GM19324 (cell line): ENCODE measurements around the gene CDCA4.

Experiments
- ATAC-seq: cut with Tn5 transposase; IDR thresholded peaks from one replicate; pipeline ENCODE4 v1.9.1; 2021; ENCODE audit warnings: mild to moderate bottlenecking, moderate library complexity; ENCODE audit not compliant: unreplicated experiment, low FRiP score

Gene CDCA4

GRCh38 chr14:104968153-104968527 lies 52.7 kb downstream of the CDCA4 start:
- ATAC-seq, result no peak

GRCh38 chr14:104967386-104968152 lies 53.3 kb downstream of the CDCA4 start:
- no peak for ATAC-seq

- ATAC-seq, result no peak
These were observed 53.9 kb downstream of the CDCA4 start for GRCh38 chr14:104966981-104967385.

DNA sequence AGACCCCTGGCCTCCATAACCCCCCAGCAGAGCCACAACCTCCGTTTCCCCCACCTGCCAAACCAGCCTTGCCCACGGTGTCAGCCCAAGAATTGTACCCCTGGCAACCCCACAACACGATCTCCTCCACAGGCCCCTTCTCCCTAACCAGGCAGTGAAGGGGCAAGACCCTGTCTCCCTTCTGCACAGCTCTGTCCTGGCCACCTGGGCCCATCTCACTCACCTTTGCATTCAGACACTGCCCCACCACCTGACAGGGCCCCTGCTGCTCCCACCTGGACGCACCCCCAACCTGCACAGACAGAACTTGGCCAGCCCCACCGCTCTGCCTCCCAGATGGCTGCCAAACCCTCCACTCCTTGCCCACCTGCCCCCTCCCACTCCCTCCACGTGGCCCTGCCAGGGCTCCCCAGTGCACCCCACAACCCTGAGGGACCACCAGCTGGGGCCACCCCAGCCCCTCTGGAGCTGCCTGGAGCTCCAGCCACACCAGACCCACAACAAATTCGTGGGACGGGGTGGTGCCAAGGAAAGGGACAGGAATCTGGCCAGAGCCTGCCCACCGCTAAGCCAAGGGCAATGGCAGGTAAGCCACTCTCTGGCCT lies 54.5 kb downstream of the CDCA4 start:
- no peak for ATAC-seq

GRCh38 chr14:104965561-104966231 lies 55.2 kb downstream of the CDCA4 start:
- no peak for ATAC-seq

DNA sequence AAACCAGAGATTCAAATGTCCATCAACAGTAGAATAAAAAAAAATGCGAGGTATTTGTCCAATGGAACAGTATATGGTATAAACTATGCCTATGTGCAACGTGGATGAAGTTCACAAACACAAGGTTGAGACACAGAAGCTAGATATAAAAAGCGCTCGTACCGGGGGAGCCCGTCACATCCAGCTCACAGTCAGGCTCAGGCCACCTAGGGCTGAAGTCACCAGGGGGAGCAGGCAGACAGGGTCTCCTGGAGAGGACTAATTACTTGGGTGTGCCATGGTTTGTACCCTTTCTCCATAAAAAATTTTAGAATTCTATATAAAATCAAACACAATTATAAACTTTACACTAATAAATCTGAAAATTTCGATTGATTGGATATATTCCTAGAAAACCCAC lies 56.3 kb downstream of the CDCA4 start:
- no peak for ATAC-seq
